Peyer's patch (tissue), 4 donors: ENCODE results near the gene PRR7. TPM values are rescaled to one million over a fixed set of nuclear protein-coding genes. Genes with fewer than 3 reads are reported as not detected.

Experiments used
- DNase-seq, 3 donors: peaks; one replicate each; pipeline ENCODE4 v3.0.0-alpha.2; 2017 to 2019
- H3K27ac ChIP-seq, 4 donors: fragments of 200-600 bp; sonication (generic); one replicate each; pipeline ENCODE4 v1.5.1; 2016 to 2019
- H3K27me3 ChIP-seq, 2 donors: fragments of 200-600 bp; sonication (generic); one replicate each; pipeline ENCODE4 v1.5.1; 2019
- H3K36me3 ChIP-seq, 3 donors: fragments of 200-600 bp; sonication (generic); one replicate each; pipeline ENCODE4 v1.5.1; 2016 to 2019
- H3K4me1 ChIP-seq, 4 donors: fragments of 200-600 bp; sonication (generic); one replicate each; pipeline ENCODE4 v1.5.1; 2016 to 2019
- H3K4me3 ChIP-seq, 4 donors: fragments of 200-600 bp; sonication (generic); 1 replicate in 3 of 4; 2 replicates in 1 of 4; pipeline ENCODE4 v1.5.1; 2016 to 2019; ENCODE audit warnings: mild to moderate bottlenecking in 1 of 4
- H3K9me3 ChIP-seq, 4 donors: fragments of 200-600 bp; sonication (generic); one replicate each; pipeline ENCODE4 v1.5.1; 2016 to 2019; ENCODE audit warnings: mild to moderate bottlenecking in 1 of 4
- POLR2A ChIP-seq, 2 donors: fragments of 450-650 bp; IDR thresholded peaks; one replicate each; pipeline ENCODE4 v1.5.1; 2017; ENCODE audit warnings: antibody characterized with exemption in 2 of 2, mild to moderate bottlenecking in 2 of 2, moderate library complexity in 2 of 2
- total RNA-seq, 4 donors: library from RNA; depleted of rRNA; stranded (reverse); fragments of >200 nt; gene quantifications; one replicate each; pipeline ENCODE4 v1.1.0, GENCODE V29; 2016
- TF ChIP-seq, protein P1 (sequence below), 6 experiments: fragments of 450-650 bp in 4 of 6; fragments of 200-600 bp in 2 of 6; sonication (generic) in 1 of 6; IDR thresholded peaks; one replicate each; pipeline ENCODE4 v1.5.1; 2017 to 2019; ENCODE audit warnings: antibody characterized with exemption in 6 of 6, mild to moderate bottlenecking in 3 of 6, moderate library complexity in 1 of 6

PRR7 gene
- total RNA-seq, 4 donors from 2014 or later: 0.70 to 2.2 (median 1.9) TPM; not detected in 1

DNA sequence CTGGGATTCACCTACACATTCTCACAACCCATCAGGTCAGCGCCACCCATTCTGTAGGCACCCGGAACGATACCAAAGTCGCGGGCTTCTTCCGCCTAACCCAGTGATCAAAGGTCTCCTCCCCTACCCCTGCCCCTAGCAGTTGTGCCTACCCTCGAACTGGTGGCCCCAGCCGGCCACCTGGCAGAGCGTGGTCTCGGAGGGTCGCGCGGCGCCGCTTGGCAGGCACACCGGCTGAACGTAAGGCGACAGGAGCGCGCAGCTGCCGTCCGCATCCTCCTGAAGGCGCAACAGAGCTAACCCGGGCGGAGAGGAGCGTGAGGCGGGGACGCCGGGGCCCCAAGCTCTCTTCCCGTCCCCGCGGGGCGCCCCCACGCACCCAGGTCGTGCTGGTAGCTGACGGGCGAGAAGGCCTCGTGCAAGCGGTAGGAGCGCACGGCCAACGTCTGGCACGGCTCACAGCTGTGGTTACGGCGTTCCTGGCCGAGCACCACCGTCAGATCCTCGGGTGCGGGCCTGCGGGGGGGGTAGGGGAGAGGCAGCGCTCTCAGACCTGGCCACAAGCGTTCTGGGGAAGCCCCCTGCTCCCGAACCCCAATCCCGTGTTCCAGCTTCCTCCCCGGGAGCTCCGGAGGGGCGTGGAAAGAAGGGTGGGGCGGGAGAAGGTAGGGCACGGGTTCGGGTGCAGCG is 43.4 kb upstream of the PRR7 start:
- H3K36me3 ChIP-seq: no peaks in the 10 kb centered on the region
- H3K4me3 ChIP-seq: peak overlapping the region; percentile 41 to 79 (median 68)
- H3K4me1 ChIP-seq: peaks cover 4 to 43% (median 28%) of the 10 kb centered on the region in 4 donors
- peaks cover 0 to 5% (median 0%) of the 10 kb centered on the region in 4 donors for H3K9me3 ChIP-seq
- peaks cover 0 to 24% of the 10 kb centered on the region in 2 donors for H3K27me3 ChIP-seq
- peak overlapping the region; percentile 52 to 86 (median 69) for H3K27ac ChIP-seq
- DNase-seq: peak in 2 of 3 donors; percentile 40 to 68
- TF ChIP-seq POLR2A (IDR thresholded peaks at IDR 0.05): no peak
- TF ChIP-seq, protein P1, sequence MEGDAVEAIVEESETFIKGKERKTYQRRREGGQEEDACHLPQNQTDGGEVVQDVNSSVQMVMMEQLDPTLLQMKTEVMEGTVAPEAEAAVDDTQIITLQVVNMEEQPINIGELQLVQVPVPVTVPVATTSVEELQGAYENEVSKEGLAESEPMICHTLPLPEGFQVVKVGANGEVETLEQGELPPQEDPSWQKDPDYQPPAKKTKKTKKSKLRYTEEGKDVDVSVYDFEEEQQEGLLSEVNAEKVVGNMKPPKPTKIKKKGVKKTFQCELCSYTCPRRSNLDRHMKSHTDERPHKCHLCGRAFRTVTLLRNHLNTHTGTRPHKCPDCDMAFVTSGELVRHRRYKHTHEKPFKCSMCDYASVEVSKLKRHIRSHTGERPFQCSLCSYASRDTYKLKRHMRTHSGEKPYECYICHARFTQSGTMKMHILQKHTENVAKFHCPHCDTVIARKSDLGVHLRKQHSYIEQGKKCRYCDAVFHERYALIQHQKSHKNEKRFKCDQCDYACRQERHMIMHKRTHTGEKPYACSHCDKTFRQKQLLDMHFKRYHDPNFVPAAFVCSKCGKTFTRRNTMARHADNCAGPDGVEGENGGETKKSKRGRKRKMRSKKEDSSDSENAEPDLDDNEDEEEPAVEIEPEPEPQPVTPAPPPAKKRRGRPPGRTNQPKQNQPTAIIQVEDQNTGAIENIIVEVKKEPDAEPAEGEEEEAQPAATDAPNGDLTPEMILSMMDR (IDR thresholded peaks at IDR 0.05): no peak

DNA sequence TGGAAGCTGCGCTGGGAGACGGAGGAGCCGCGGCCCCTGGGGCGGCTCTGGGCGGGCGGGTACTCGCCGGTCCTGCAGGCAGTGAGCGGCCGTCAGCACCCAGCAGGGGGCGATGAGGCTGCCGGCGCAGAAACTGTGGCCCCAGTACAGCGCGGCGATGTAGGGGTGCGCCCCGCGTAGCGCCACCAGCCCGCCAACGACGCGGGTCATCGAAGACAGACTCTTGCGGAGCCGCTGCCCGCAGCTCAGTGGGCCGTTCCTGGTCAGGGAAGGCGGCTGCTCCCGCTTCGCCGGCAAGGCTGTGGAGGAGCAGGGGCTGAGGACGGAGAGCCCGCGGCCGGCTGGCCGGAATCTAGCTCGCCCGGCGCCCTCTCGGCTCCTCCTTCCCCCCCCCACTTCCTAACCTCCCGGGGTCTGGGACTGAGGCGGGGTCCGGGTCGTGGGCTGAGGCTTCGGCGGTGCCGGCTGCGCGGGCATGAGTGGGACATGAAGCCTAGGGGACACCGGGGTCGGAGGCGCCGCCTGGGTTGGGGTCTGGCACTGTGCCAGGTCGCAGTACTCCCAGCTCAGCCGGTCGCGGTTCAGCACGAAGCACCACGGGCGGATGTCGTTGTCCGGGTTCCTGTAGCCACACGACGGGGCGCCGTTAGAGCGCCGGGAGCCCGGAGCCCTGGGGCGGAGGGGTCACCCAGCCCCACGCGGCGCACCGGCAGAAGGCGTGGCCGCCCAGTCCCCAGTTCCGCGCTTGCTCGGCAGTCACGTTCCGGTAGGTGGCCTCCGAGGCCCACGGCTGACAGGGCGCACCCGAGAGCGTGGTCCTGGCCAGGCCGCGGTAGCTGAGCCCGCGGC is 42.6 kb upstream of the PRR7 start:
- Histone ChIP-seq H3K27ac (peak overlapping the region; percentile 52 to 86 (median 69)), H3K4me1 (peaks cover 4 to 43% (median 28%) of the 10 kb centered on the region in 4 donors), H3K36me3 (no peaks in the 10 kb centered on the region), H3K9me3 (peaks cover 0 to 5% (median 0%) of the 10 kb centered on the region in 4 donors), H3K27me3 (peaks cover 0 to 24% of the 10 kb centered on the region in 2 donors), H3K4me3 (peak overlapping the region; percentile 41 to 79 (median 68))
- TF ChIP-seq, protein P1 (IDR thresholded peaks at IDR 0.05): peak; percentile 80 to 96 (median 88)
- TF ChIP-seq POLR2A (IDR thresholded peaks at IDR 0.05): no peak
- DNase-seq: peak; percentile 88 to 95 (median 91)

DNA sequence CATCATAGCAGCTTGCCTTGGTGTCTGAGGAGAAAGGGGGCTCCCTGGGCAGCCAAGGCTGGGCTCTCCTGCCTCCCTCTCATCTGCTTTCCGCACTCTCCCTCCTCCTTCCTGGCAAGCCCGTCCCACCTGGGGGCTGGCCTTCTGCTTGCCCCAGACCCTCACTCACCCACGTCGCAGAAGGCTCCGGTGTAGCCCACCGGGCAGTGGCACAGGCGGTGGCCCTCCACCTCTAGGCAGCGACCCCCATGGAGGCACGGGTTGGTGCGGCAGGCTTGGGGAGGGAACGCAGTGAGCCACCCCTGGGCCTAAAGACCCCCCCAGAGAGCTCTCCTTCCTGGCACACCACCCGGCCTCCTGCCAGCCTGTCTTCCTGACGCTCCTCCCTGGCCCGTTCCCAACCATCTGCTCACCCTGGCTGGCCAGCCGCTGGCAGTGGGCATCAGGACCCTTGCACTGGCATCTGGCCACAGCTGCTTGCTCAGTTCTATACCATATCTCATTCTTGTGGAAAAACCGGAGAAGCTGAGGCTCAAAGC is 41.9 kb upstream of the PRR7 start:
- DNase-seq: no peak
- Histone ChIP-seq H3K9me3 (peaks cover 0 to 5% (median 0%) of the 10 kb centered on the region in 4 donors), H3K36me3 (no peaks in the 10 kb centered on the region), H3K4me1 (peaks cover 4 to 41% (median 28%) of the 10 kb centered on the region in 4 donors), H3K4me3 (peak overlapping the region; percentile 41 to 79 (median 68)), H3K27me3 (peaks cover 0 to 24% of the 10 kb centered on the region in 2 donors), H3K27ac (peak overlapping the region; percentile 52 to 86 (median 69))
- TF ChIP-seq, protein P1 (IDR thresholded peaks at IDR 0.05): no peak
- no peak for TF ChIP-seq POLR2A (IDR thresholded peaks at IDR 0.05)

DNA sequence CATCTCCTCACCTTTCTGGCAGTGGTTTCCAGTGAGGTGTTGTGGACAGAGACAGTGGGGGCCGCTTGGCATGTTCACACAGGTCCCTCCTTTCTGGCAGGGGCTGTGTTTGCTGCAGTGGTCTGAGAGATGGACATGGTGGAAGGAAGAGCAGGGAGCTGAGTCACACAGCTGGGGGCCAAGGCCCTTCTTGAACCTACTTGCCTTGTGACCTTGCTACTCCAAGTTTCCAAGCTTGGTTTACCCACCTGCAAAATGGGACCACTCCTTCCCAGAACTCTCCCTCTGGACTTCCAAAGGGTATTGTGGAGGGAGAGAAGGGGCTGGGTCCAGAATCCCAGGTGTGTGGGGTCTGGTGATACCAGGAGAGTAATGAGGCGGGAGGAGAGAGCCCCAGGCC is 41.3 kb upstream of the PRR7 start:
- Histone ChIP-seq H3K27me3 (peaks cover 0 to 18% of the 10 kb centered on the region in 2 donors), H3K9me3 (peaks cover 0 to under 1% (median 0%) of the 10 kb centered on the region in 4 donors), H3K4me1 (peaks cover 4 to 35% (median 28%) of the 10 kb centered on the region in 4 donors), H3K27ac (peak overlapping the region in 1 of 4 donors; percentile 13), H3K4me3 (no peak overlapping the region), H3K36me3 (no peaks in the 10 kb centered on the region)
- no peak for TF ChIP-seq POLR2A (IDR thresholded peaks at IDR 0.05)
- TF ChIP-seq, protein P1 (IDR thresholded peaks at IDR 0.05): no peak
- DNase-seq: no peak

DNA sequence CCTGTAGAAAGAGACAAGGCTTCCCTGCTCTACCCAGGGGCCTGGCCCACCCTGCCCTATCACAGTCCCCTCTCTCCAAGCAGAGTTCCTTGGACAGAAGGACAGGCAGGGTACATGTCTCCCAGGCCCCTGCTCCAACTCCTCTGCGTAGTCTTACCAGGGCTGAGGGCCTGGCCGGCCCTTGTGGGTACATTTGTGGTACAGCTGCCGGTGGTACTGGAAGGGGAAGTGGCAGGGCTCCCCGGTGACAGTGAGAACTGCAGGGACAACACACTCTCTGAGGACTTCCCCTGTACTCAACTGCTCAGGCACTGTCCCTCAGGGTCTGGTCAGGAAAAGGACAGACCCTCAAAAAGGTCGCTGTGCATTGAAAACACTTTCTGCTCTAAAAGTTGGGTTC is 40.8 kb upstream of the PRR7 start:
- peak overlapping the region in 1 of 4 donors; percentile 13 for H3K27ac ChIP-seq
- no peak overlapping the region for H3K4me3 ChIP-seq
- no peak for TF ChIP-seq POLR2A (IDR thresholded peaks at IDR 0.05)
- TF ChIP-seq, protein P1 (IDR thresholded peaks at IDR 0.05): peak in 1 of 6 experiments; percentile 17
- H3K27me3 ChIP-seq: peaks cover 0 to 16% of the 10 kb centered on the region in 2 donors
- H3K9me3 ChIP-seq: no peaks in the 10 kb centered on the region
- DNase-seq: peak in 2 of 3 donors; percentile 74 to 81
- peaks cover 4 to 35% (median 26%) of the 10 kb centered on the region in 4 donors for H3K4me1 ChIP-seq
- no peaks in the 10 kb centered on the region for H3K36me3 ChIP-seq
